ENCODE results near the gene PTGES2.

Gene PTGES2

DNA sequence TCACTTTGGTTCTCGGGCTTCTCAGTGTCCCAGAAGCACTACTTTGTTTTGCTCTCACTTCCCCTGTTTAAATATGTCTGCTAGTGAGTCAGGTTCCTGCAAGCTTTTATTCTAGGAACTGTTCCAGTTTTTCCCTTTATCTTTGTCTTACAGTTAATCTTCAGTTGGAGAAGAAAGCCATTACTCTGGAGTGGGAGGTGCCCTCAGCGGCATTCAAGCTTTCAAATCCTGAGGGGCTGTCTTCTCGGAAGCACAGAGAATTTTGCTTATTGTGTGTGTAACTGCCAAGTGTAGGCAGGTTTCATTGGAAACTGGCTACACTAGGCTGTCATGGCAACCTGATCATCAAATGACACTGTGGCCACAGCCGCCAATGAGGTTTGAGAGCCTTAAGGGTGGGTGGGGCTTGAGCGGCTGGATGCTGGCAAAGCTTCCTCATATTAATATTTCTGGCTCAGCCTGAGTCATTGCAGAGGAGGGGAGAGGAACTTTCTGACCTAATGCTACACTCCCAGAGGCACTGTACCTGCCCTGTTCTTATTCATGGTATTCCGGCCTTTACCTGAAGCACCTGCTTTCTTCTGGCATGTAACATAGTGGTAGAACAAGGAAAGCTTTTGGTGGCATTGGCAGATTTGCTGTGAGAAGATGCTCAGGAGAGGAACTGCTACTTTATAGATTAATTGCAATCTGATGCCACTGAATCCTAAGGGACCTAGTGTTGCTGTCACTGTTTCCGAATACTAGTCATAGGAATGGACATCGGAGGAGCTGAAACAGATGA, 33.2 kb downstream of the PTGES2 start:
- Histone ChIP-seq H3K4me1 (ENCODE audit: control insufficient read depth, insufficient read depth, low read length) (peaks cover 26% of the 10 kb centered on the region), H3K9me3 (ENCODE audit: control insufficient read depth, low read length) (no peaks in the 10 kb centered on the region), H3K36me3 (ENCODE audit: control insufficient read depth, insufficient read depth, low read length) (no peaks in the 10 kb centered on the region), H3K27me3 (ENCODE audit: control insufficient read depth, insufficient read depth, low read length, poor library complexity, severe bottlenecking) (no peaks in the 10 kb centered on the region), H3K4me3 (ENCODE audit: insufficient read depth, low read depth, low read length) (no peak overlapping the region), H3K27ac (ENCODE audit: insufficient read depth, low read depth, low read length, poor library complexity, severe bottlenecking) (peak overlapping the region; percentile 73)
- WGBS, 2 experiments = 74 to 77% methylated on average over 8 of the region's 8 CpGs

DNA sequence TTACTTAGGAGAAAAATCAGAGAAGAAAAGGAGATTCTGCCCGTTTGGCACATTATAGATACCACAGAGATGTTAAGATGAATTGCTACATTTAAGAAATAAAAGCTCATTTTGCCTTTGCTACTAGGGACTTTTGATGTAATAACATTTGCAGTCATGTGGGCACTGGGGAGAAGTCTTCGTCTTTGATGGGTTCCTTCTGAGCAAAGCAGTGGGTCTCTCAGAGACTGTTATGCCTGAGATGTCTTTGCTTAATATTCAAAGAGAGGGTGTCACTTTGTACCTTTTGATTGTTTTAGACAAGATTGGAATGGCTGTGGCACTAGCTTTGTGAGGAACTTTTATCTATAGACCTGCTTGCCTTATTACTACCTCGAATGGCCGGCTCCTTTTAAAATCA, 34.5 kb downstream of the PTGES2 start:
- H3K27ac ChIP-seq (ENCODE audit: insufficient read depth, low read depth, low read length, poor library complexity, severe bottlenecking) = no peak overlapping the region
- no peak overlapping the region for H3K4me3 ChIP-seq (ENCODE audit: insufficient read depth, low read depth, low read length)
- WGBS, 2 experiments = 93 to 96% methylated on average over 3 of the region's 4 CpGs
- H3K27me3 ChIP-seq (ENCODE audit: control insufficient read depth, insufficient read depth, low read length, poor library complexity, severe bottlenecking) = no peaks in the 10 kb centered on the region
- H3K9me3 ChIP-seq (ENCODE audit: control insufficient read depth, low read length) = no peaks in the 10 kb centered on the region
- H3K4me1 ChIP-seq (ENCODE audit: control insufficient read depth, insufficient read depth, low read length) = peaks cover 17% of the 10 kb centered on the region
- no peaks in the 10 kb centered on the region for H3K36me3 ChIP-seq (ENCODE audit: control insufficient read depth, insufficient read depth, low read length)

GRCh38 chr9:128092199-128092977, 35.1 kb downstream of the PTGES2 start:
- Histone ChIP-seq H3K4me3 (ENCODE audit: insufficient read depth, low read depth, low read length) (no peak overlapping the region), H3K36me3 (ENCODE audit: control insufficient read depth, insufficient read depth, low read length) (no peaks in the 10 kb centered on the region), H3K9me3 (ENCODE audit: control insufficient read depth, low read length) (no peaks in the 10 kb centered on the region), H3K4me1 (ENCODE audit: control insufficient read depth, insufficient read depth, low read length) (peaks cover 11% of the 10 kb centered on the region), H3K27me3 (ENCODE audit: control insufficient read depth, insufficient read depth, low read length, poor library complexity, severe bottlenecking) (no peaks in the 10 kb centered on the region), H3K27ac (ENCODE audit: insufficient read depth, low read depth, low read length, poor library complexity, severe bottlenecking) (no peak overlapping the region)
- 89% methylated on average over 16 of the region's 16 CpGs for WGBS, 2 experiments

DNA sequence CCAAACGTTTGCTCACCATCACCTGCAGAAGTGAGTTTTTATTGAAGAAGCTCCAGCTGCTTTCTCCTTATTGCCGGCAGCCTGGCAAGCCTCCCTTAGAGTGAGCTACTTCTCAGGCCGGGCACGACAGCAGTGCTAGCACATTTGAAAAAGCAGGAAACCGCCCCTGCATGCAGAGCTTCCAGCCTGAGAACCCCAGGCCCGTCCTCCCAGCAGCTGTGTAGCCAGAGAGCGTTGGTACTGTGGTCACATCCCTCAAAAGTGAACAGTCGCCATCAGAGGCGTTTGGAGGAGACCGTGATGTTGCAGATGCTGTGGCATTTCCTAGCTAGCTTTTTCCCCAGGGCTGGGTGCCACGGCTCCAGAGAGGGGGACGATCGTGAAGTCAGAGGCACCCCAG, 36.0 kb downstream of the PTGES2 start:
- Histone ChIP-seq H3K27ac (ENCODE audit: insufficient read depth, low read depth, low read length, poor library complexity, severe bottlenecking) (no peak overlapping the region), H3K27me3 (ENCODE audit: control insufficient read depth, insufficient read depth, low read length, poor library complexity, severe bottlenecking) (no peaks in the 10 kb centered on the region), H3K36me3 (ENCODE audit: control insufficient read depth, insufficient read depth, low read length) (no peaks in the 10 kb centered on the region), H3K9me3 (ENCODE audit: control insufficient read depth, low read length) (no peaks in the 10 kb centered on the region), H3K4me3 (ENCODE audit: insufficient read depth, low read depth, low read length) (no peak overlapping the region), H3K4me1 (ENCODE audit: control insufficient read depth, insufficient read depth, low read length) (peaks cover 7% of the 10 kb centered on the region)
- WGBS, 2 experiments = 76% methylated on average over 13 of the region's 13 CpGs

- Histone ChIP-seq H3K27me3 (ENCODE audit: control insufficient read depth, insufficient read depth, low read length, poor library complexity, severe bottlenecking) (no peaks in the 10 kb centered on the region), H3K27ac (ENCODE audit: insufficient read depth, low read depth, low read length, poor library complexity, severe bottlenecking) (no peak overlapping the region), H3K4me1 (ENCODE audit: control insufficient read depth, insufficient read depth, low read length) (peaks cover 7% of the 10 kb centered on the region), H3K36me3 (ENCODE audit: control insufficient read depth, insufficient read depth, low read length) (no peaks in the 10 kb centered on the region), H3K4me3 (ENCODE audit: insufficient read depth, low read depth, low read length) (no peak overlapping the region), H3K9me3 (ENCODE audit: control insufficient read depth, low read length) (no peaks in the 10 kb centered on the region)
- 66 to 68% methylated on average over 13 of the region's 13 CpGs for WGBS, 2 experiments
These were observed 36.4 kb downstream of the PTGES2 start for GRCh38 chr9:128091144-128091543.

- Histone ChIP-seq H3K4me3 (ENCODE audit: insufficient read depth, low read depth, low read length) (no peak overlapping the region), H3K36me3 (ENCODE audit: control insufficient read depth, insufficient read depth, low read length) (no peaks in the 10 kb centered on the region), H3K4me1 (ENCODE audit: control insufficient read depth, insufficient read depth, low read length) (no peaks in the 10 kb centered on the region), H3K27me3 (ENCODE audit: control insufficient read depth, insufficient read depth, low read length, poor library complexity, severe bottlenecking) (no peaks in the 10 kb centered on the region), H3K9me3 (ENCODE audit: control insufficient read depth, low read length) (no peaks in the 10 kb centered on the region), H3K27ac (ENCODE audit: insufficient read depth, low read depth, low read length, poor library complexity, severe bottlenecking) (no peak overlapping the region)
- WGBS, 2 experiments = 89 to 94% methylated on average over 1 of the region's 1 CpG
These were observed 38.2 kb downstream of the PTGES2 start for GRCh38 chr9:128089299-128089698.

DNA sequence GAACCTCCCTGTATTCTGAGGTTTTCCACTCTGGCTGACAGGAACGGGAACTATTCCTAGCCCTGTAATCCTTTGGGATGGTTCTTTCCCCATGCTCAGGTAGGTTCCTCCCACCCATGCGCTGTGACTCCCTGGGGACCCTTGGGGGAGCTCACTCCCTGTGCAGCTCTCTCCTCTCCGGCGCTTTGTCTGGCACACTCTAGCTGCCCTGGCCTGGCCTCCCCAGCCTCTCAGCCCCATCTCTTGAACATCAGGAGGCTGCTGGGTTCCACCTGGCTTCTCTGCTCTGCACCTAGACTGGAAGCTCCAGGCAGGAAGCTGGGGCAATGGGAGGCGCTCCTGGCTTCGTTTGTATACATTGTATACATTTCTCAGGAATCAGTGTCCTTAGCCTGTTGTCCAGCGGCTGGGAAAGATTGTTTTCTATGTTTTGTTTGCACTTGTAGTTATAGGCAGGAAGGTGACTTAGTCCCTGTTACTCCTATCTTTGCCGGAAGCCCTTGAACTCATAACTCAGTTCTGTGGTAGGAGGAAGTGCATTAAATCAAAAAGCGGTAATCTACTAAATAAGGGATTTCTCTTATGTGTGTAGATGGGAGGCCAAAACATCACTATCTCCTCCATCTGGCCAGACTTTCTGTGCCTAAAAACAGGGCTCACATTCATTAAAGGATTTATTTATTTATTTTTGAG, 39.1 kb downstream of the PTGES2 start:
- H3K27ac ChIP-seq (ENCODE audit: insufficient read depth, low read depth, low read length, poor library complexity, severe bottlenecking) = no peak overlapping the region
- H3K27me3 ChIP-seq (ENCODE audit: control insufficient read depth, insufficient read depth, low read length, poor library complexity, severe bottlenecking) = no peaks in the 10 kb centered on the region
- no peaks in the 10 kb centered on the region for H3K9me3 ChIP-seq (ENCODE audit: control insufficient read depth, low read length)
- 84 to 85% methylated on average over 8 to 9 of the region's 9 CpGs for WGBS, 2 experiments
- no peak overlapping the region for H3K4me3 ChIP-seq (ENCODE audit: insufficient read depth, low read depth, low read length)
- no peaks in the 10 kb centered on the region for H3K4me1 ChIP-seq (ENCODE audit: control insufficient read depth, insufficient read depth, low read length)
- H3K36me3 ChIP-seq (ENCODE audit: control insufficient read depth, insufficient read depth, low read length) = no peaks in the 10 kb centered on the region

DNA sequence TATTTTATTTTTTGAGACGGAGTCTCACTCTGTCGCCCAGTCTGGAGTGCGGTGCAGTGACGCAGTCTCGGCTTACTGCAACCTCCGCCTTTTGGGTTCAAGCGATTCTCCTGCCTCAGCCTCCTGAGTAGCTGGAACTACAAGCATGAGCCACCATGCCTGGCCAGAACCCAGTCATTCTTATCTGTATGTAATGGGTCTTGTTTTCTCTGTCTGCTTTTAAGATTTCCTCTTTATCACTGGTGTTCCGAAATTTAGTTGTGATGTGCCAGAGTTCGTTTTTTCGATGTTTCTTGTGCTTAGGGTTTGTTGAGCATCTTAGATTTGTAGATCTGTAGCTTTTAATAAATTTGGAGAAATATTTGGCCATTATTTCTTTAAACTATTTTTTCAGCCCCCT, 40.3 kb downstream of the PTGES2 start:
- Histone ChIP-seq H3K4me3 (ENCODE audit: insufficient read depth, low read depth, low read length) (no peak overlapping the region), H3K36me3 (ENCODE audit: control insufficient read depth, insufficient read depth, low read length) (no peaks in the 10 kb centered on the region), H3K4me1 (ENCODE audit: control insufficient read depth, insufficient read depth, low read length) (no peaks in the 10 kb centered on the region), H3K27me3 (ENCODE audit: control insufficient read depth, insufficient read depth, low read length, poor library complexity, severe bottlenecking) (no peaks in the 10 kb centered on the region), H3K27ac (ENCODE audit: insufficient read depth, low read depth, low read length, poor library complexity, severe bottlenecking) (no peak overlapping the region), H3K9me3 (ENCODE audit: control insufficient read depth, low read length) (no peaks in the 10 kb centered on the region)
- WGBS, 2 experiments = 94% methylated on average over 10 of the region's 10 CpGs

- WGBS, 2 experiments = 73 to 91% methylated on average over 4 of the region's 4 CpGs
- Histone ChIP-seq H3K4me1 (ENCODE audit: control insufficient read depth, insufficient read depth, low read length) (peaks cover 9% of the 10 kb centered on the region), H3K9me3 (ENCODE audit: control insufficient read depth, low read length) (no peaks in the 10 kb centered on the region), H3K4me3 (ENCODE audit: insufficient read depth, low read depth, low read length) (no peak overlapping the region), H3K27me3 (ENCODE audit: control insufficient read depth, insufficient read depth, low read length, poor library complexity, severe bottlenecking) (no peaks in the 10 kb centered on the region), H3K36me3 (ENCODE audit: control insufficient read depth, insufficient read depth, low read length) (no peaks in the 10 kb centered on the region), H3K27ac (ENCODE audit: insufficient read depth, low read depth, low read length, poor library complexity, severe bottlenecking) (no peak overlapping the region)
These were observed 41.6 kb downstream of the PTGES2 start for GRCh38 chr9:128085943-128086342.

DNA sequence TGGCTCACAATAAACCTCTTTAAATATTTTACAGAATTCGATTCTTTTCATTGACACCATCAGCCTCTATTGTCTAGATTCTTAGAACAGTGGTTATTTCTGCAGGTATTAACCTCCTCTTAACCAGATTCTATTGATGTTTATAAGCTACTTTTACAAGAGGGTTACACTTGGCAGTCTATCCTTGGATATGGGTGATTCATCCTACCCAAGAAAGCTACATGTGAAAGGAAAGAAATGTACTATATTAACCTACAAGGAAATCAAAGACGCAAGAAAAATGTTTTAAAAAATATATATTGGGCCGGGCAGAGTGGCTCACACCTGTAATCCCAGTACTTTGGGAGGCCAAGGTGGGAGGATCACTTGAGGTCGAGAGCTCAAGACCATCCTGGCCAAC, 42.8 kb downstream of the PTGES2 start:
- Histone ChIP-seq H3K4me1 (ENCODE audit: control insufficient read depth, insufficient read depth, low read length) (peaks cover 9% of the 10 kb centered on the region), H3K9me3 (ENCODE audit: control insufficient read depth, low read length) (no peaks in the 10 kb centered on the region), H3K27me3 (ENCODE audit: control insufficient read depth, insufficient read depth, low read length, poor library complexity, severe bottlenecking) (no peaks in the 10 kb centered on the region), H3K36me3 (ENCODE audit: control insufficient read depth, insufficient read depth, low read length) (no peaks in the 10 kb centered on the region), H3K4me3 (ENCODE audit: insufficient read depth, low read depth, low read length) (no peak overlapping the region), H3K27ac (ENCODE audit: insufficient read depth, low read depth, low read length, poor library complexity, severe bottlenecking) (no peak overlapping the region)
- WGBS, 2 experiments = 94 to 99% methylated on average over 4 of the region's 4 CpGs

Measured in ectodermal cell (in vitro differentiated cells).